PC-9 (cell line): ENCODE results near the gene SNAP91. TPM values are rescaled to one million over a fixed set of nuclear protein-coding genes. Genes with fewer than 3 reads are reported as not detected.

Experiments used
- BruUV-seq: library from RNA; stranded (reverse); fragments of 400-500 nt; replicated peaks from 2 replicates; lab custom pipeline; 2021; lab: Mats Ljungman, UMichigan
- CTCF ChIA-PET: fragments of 300-600 bp; sonication (Branson Sonifier 250); formaldehyde crosslinking; loops from one replicate; lab custom pipeline; 2022; ENCODE audit warnings: antibody characterized with exemption; lab: Charles Lee
- POLR2A ChIA-PET: fragments of 300-600 bp; sonication (Branson Sonifier 250); formaldehyde crosslinking; loops from one replicate; lab custom pipeline; 2022; ENCODE audit warnings: antibody characterized with exemption; ENCODE audit not compliant: unreplicated experiment; lab: Charles Lee
- DNase-seq, 2 experiments: peaks; one replicate each; pipeline versions ENCODE4 v3.0.0 to v3.0.0-alpha.2; 2015 to 2022; ENCODE audit warnings: mixed read lengths in 1 of 2
- H2AFZ ChIP-seq: fragments of 200-600 bp; sonication (generic); 2 replicates; pipeline ENCODE4 v1.8.1; 2017; ENCODE audit warnings: antibody characterized with exemption
- H3F3A ChIP-seq: fragments of 200-600 bp; sonication (generic); 2 replicates; pipeline ENCODE4 v1.8.1; 2017; ENCODE audit warnings: antibody characterized with exemption, mild to moderate bottlenecking, low read depth; ENCODE audit not compliant: insufficient read depth
- H3K27ac ChIP-seq: fragments of 200-600 bp; sonication (generic); 2 replicates; pipeline ENCODE4 v1.6.1; 2016; ENCODE audit warnings: mixed run types
- H3K27me3 ChIP-seq: fragments of 200-600 bp; sonication (generic); 2 replicates; pipeline ENCODE4 v1.6.1; 2016; ENCODE audit warnings: low read depth, mixed run types; ENCODE audit not compliant: insufficient read depth
- H3K36me3 ChIP-seq: fragments of 200-600 bp; sonication (generic); 2 replicates; pipeline ENCODE4 v1.6.1; 2016; ENCODE audit warnings: low read depth, mixed run types
- H3K4me1 ChIP-seq: fragments of 200-600 bp; sonication (generic); replicated peaks from 2 replicates; pipeline ENCODE4 v1.6.1; 2016; ENCODE audit warnings: mixed run types; ENCODE audit not compliant: insufficient read depth
- H3K4me2 ChIP-seq: fragments of 200-600 bp; sonication (generic); 2 replicates; pipeline ENCODE4 v1.6.1; 2017; ENCODE audit warnings: mixed run types
- H3K4me3 ChIP-seq: fragments of 200-600 bp; sonication (generic); 2 replicates; pipeline ENCODE4 v1.6.1; 2016; ENCODE audit warnings: mixed run types
- H3K79me2 ChIP-seq: fragments of 200-600 bp; sonication (generic); 2 replicates; pipeline ENCODE4 v1.6.1; 2017; ENCODE audit warnings: low read depth, mixed run types
- H3K9me2 ChIP-seq: fragments of 200-600 bp; sonication (generic); 2 replicates; pipeline ENCODE4 v1.8.1; 2017; ENCODE audit warnings: mild to moderate bottlenecking; ENCODE audit not compliant: insufficient read depth
- H3K9me3 ChIP-seq: fragments of 200-600 bp; sonication (generic); 2 replicates; pipeline ENCODE4 v1.8.1; 2016; ENCODE audit warnings: low read depth; ENCODE audit not compliant: insufficient read depth
- H4K20me1 ChIP-seq: fragments of 200-600 bp; sonication (generic); 2 replicates; pipeline ENCODE4 v1.8.1; 2017; ENCODE audit not compliant: insufficient read depth
- CTCF ChIP-seq: fragments of 200-600 bp; sonication (generic); conservative IDR thresholded peaks from 2 replicates; pipeline ENCODE4 v1.6.1; 2017; ENCODE audit warnings: mixed run types, antibody characterized with exemption, mild to moderate bottlenecking, moderate library complexity
- EZH2 ChIP-seq: fragments of 200-600 bp; sonication (generic); IDR thresholded peaks from 2 replicates; pipeline ENCODE4 v1.8.0; 2017; ENCODE audit warnings: antibody characterized with exemption, low read depth
- intact Hi-C: fragments of 100-400 bp; cut with micrococcal nuclease; formaldehyde crosslinking; loops from one replicate; pipeline ENCODE4 v1.10.0; 2022; ENCODE audit not compliant: unreplicated experiment
- total RNA-seq: library from RNA; stranded (reverse); gene quantifications from 2 replicates; pipeline ENCODE4 v1.2.3, GENCODE V29; 2021

SNAP91 gene
- total RNA-seq, 1 experiment from 2014 or later = not detected

- Histone ChIP-seq H3F3A (no peaks in the 10 kb centered on the region), H3K4me2 (no peak overlapping the region), H3K9me2 (no peaks in the 10 kb centered on the region), H3K27ac (no peak overlapping the region), H3K36me3 (no peaks in the 10 kb centered on the region), H2AFZ (no peak overlapping the region), H3K79me2 (no peaks in the 10 kb centered on the region), H3K4me3 (no peak overlapping the region), H4K20me1 (no peaks in the 10 kb centered on the region), H3K4me1 (no peaks in the 10 kb centered on the region), H3K27me3 (no peaks in the 10 kb centered on the region), H3K9me3 (no peaks in the 10 kb centered on the region)
- BruUV-seq = no TSS peak
- DNase-seq = no peak
- ChIA-PET CTCF (no interaction called here), POLR2A (no interaction called here)
- intact Hi-C loops = no loop called here
- TF ChIP-seq EZH2 (no peak), CTCF (no peak)
Observed at GRCh38 chr6:83594941-83595340, 114.0 kb downstream of the SNAP91 start.

- no peak for TF ChIP-seq EZH2
- TF ChIP-seq CTCF = no peak
- no peak overlapping the region for H3K27ac ChIP-seq
- no peaks in the 10 kb centered on the region for H3K9me2 ChIP-seq
- no peaks in the 10 kb centered on the region for H3K4me1 ChIP-seq
- no peaks in the 10 kb centered on the region for H3K36me3 ChIP-seq
- intact Hi-C loops = no loop called here
- H3K79me2 ChIP-seq = no peaks in the 10 kb centered on the region
- H3K27me3 ChIP-seq = no peaks in the 10 kb centered on the region
- ChIA-PET CTCF (no interaction called here), POLR2A (no interaction called here)
- H4K20me1 ChIP-seq = no peaks in the 10 kb centered on the region
- no peaks in the 10 kb centered on the region for H3F3A ChIP-seq
- no peak overlapping the region; the same call in 1 of the 2 replicates for H2AFZ ChIP-seq
- no peak for DNase-seq
- no peaks in the 10 kb centered on the region for H3K9me3 ChIP-seq
- BruUV-seq = no TSS peak
- H3K4me2 ChIP-seq = no peak overlapping the region
- H3K4me3 ChIP-seq = no peak overlapping the region
Observed at GRCh38 chr6:83593395-83593785, 115.5 kb downstream of the SNAP91 start.

GRCh38 chr6:83592770-83593394 lies 116.0 kb downstream of the SNAP91 start:
- H3K9me2 ChIP-seq = no peaks in the 10 kb centered on the region

More at GRCh38 chr6:83592770-83593394, 116.0 kb downstream of the SNAP91 start:
- intact Hi-C loops = no loop called here
- H3K4me3 ChIP-seq = no peak overlapping the region
- ChIA-PET POLR2A (no interaction called here), CTCF (no interaction called here)
- peak overlapping the region; percentile 36; the same call in 1 of the 2 replicates for H3K4me2 ChIP-seq
- H3K9me3 ChIP-seq = no peaks in the 10 kb centered on the region
- no peaks in the 10 kb centered on the region for H3K36me3 ChIP-seq
- H3K27me3 ChIP-seq = no peaks in the 10 kb centered on the region
- H4K20me1 ChIP-seq = no peaks in the 10 kb centered on the region
- no peaks in the 10 kb centered on the region for H3F3A ChIP-seq
- no TSS peak for BruUV-seq
- TF ChIP-seq CTCF (peak; percentile 59; the same call in 1 of the 2 replicates), EZH2 (no peak)
- H3K79me2 ChIP-seq = no peaks in the 10 kb centered on the region
- H2AFZ ChIP-seq = no peak overlapping the region; the same call in 1 of the 2 replicates
- H3K27ac ChIP-seq = no peak overlapping the region
- no peaks in the 10 kb centered on the region for H3K4me1 ChIP-seq
- no peak for DNase-seq
